Measurements from ENCODE around the gene S100Z.

Gene S100Z

DNA sequence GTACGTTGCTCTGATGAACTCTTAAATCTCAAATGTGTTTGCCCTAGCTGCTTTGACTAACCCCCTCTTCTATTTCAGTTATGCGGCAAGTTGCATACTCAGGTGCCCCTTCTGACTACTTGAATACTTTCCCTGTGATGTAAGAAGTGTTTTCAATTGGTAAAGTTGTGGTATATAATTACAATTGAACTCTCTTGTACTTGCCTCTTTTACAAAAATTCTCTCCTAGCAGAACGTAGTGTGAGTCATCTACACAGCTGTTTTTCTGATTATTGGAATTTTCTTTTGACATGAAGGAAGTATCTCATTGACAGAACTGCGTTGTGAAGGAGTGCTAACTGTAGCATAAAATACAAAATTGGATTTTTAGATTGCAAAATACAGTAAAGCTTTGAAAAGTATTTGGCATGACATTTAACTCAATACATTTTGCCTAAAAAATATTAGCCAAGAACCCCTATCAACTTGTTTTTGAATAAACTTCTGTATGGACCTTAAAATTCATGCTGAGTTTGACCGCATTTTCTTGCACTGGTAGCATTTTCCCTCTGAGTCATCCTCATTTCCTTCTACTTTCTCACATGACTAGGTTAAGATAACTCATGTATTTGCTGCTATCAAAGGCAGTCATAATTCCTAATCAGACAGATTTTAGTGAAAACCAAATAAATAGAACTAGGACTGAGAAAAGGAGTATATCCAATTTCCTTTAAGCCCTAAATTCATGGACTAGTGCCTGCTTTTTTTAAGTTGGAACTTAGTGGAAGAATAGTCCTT is 109.4 kb downstream of the S100Z start:
- Histone ChIP-seq H3K4me1 (ENCODE audit: control insufficient read depth, insufficient read depth, low read length, poor library complexity, severe bottlenecking) (no peaks in the 10 kb centered on the region), H3K27ac (ENCODE audit: insufficient read depth, low read length, poor library complexity, severe bottlenecking) (no peak overlapping the region), H3K9me3 (ENCODE audit: control insufficient read depth, low read length) (no peaks in the 10 kb centered on the region), H3K4me3 (ENCODE audit: insufficient read depth, low read depth, low read length, poor library complexity, severe bottlenecking) (no peak overlapping the region), H3K36me3 (ENCODE audit: control insufficient read depth, insufficient read depth, low read length) (no peaks in the 10 kb centered on the region), H3K27me3 (replicated peaks; ENCODE audit: control insufficient read depth, insufficient read depth, low read length, poor library complexity, severe bottlenecking) (no peaks in the 10 kb centered on the region)
- no peak for DNase-seq

GRCh38 chr5:76960004-76960625 is 110.3 kb downstream of the S100Z start:
- no peaks in the 10 kb centered on the region for H3K36me3 ChIP-seq (ENCODE audit: control insufficient read depth, insufficient read depth, low read length)
- no peak overlapping the region for H3K4me3 ChIP-seq (ENCODE audit: insufficient read depth, low read depth, low read length, poor library complexity, severe bottlenecking)
- no peaks in the 10 kb centered on the region for H3K27me3 ChIP-seq (replicated peaks; ENCODE audit: control insufficient read depth, insufficient read depth, low read length, poor library complexity, severe bottlenecking)
- H3K4me1 ChIP-seq (ENCODE audit: control insufficient read depth, insufficient read depth, low read length, poor library complexity, severe bottlenecking) = no peaks in the 10 kb centered on the region
- H3K27ac ChIP-seq (ENCODE audit: insufficient read depth, low read length, poor library complexity, severe bottlenecking) = no peak overlapping the region
- no peak for DNase-seq
- no peaks in the 10 kb centered on the region for H3K9me3 ChIP-seq (ENCODE audit: control insufficient read depth, low read length)

GRCh38 chr5:76964060-76964459 is 114.2 kb downstream of the S100Z start:
- Histone ChIP-seq H3K9me3 (ENCODE audit: control insufficient read depth, low read length) (no peaks in the 10 kb centered on the region), H3K27ac (ENCODE audit: insufficient read depth, low read length, poor library complexity, severe bottlenecking) (no peak overlapping the region), H3K36me3 (ENCODE audit: control insufficient read depth, insufficient read depth, low read length) (no peaks in the 10 kb centered on the region), H3K4me3 (ENCODE audit: insufficient read depth, low read depth, low read length, poor library complexity, severe bottlenecking) (no peak overlapping the region), H3K27me3 (replicated peaks; ENCODE audit: control insufficient read depth, insufficient read depth, low read length, poor library complexity, severe bottlenecking) (no peaks in the 10 kb centered on the region), H3K4me1 (ENCODE audit: control insufficient read depth, insufficient read depth, low read length, poor library complexity, severe bottlenecking) (no peaks in the 10 kb centered on the region)
- no peak for DNase-seq

All from effector memory CD4-positive, alpha-beta T cell (primary cell).